Measurements from ENCODE around the gene OR6N2.

GRCh38 chr1:158801396-158801795 is 20.4 kb upstream of the OR6N2 start:
- TF ChIP-seq CTCF (conservative IDR thresholded peaks at IDR 0.05 in 1 of 2, IDR thresholded peaks at IDR 0.05 in 1 of 2; ENCODE audit: low read depth in 1 of 2, low read length in 2 of 2) = no peak
- TF ChIP-seq EZH2 (IDR thresholded peaks at IDR 0.05; ENCODE audit: low read length, missing control alignments) = no peak

Data from fibroblast of lung (primary cell).